HL-60/S4 treated with retinoic acid at 250 ng/mL for 4 days and 3 days (cell line): ENCODE data around the gene PCBP3.

Experiments
- in situ Hi-C: fragments of 300-500 bp; cut with MboI; formaldehyde crosslinking; loops from 2 replicates; pipeline ENCODE4 v1.7.0; 2022; ENCODE audit warnings: low sequenced_read_pairs

The PCBP3 gene

DNA sequence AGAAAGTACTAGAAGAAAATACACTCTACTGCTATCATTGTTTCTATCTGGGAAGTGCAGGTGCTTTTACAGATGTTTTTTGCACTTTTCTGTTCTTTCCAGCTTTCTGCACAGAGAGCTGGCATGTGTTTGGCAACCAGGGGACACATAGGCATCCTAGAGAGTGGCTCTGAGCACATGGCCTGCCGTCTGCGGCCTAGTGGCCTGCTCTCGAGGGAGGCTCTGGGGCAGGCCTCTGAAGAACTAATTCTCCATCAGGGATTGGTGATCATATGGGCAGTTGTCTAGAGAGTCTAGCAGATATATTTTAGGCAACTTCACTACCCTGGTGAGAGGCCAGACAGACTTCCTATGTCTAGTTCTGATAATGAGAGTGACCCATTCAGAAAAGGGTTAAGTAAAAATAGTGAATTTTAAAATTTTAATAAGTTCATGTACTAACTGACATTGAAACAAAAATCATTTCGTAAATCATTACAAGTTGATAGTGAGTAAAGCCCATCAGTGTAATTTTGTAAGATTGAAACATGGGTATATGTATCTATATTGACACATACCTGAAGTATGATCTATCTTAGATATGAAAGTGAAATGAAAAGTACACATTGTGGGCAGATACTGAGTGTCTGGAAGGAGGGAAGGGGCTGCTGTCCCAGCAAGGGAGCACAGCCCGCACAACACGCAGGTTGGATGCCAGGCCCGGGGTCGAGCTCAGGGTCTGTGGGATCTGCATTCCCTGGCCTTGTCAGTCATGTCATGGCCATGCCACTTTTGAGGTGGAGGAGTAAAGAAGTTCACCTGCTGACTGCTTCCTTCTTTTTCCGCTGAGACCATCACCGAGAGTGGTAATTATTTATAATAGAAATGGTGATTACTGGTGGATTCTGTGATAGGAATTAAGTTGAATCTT lies 79.8 kb downstream of the PCBP3 start:
- in situ Hi-C loops: no loop called here

DNA sequence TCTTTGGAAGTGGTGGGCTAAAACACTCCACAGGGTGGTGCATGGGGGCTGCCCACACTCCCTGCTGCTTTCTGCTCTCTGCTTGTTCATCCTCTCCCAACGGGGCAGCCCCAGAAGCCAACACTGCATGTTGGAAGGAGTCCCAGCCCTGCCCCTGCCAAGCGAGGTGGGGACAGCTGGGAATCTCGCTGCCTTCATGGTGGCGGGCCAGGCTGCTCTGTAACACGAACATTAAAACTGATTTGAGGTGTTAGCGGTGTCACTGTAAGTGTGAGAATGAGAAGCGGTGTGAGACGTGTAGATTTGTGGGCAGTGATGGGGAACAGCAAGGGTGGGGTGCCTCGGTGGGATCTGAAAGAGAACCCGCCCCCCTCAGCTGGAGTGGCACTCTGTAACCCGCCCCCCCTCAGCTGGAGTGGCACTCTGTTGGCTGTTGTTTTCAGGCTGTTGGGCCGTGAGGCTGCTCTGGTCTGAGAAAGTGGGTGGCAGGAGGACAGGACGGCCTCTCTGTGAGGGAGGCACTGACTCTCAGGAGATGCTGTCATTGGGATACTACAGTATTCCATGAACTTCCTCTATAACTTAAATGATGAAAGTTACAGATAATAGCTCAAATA lies 80.9 kb downstream of the PCBP3 start:
- in situ Hi-C loops: no loop called here

GRCh38 chr21:45724994-45725843 lies 81.7 kb downstream of the PCBP3 start:
- in situ Hi-C loops: no loop called here

GRCh38 chr21:45725844-45726200 lies 82.3 kb downstream of the PCBP3 start:
- in situ Hi-C loops: no loop called here

- in situ Hi-C loops: no loop called here
Measured at GRCh38 chr21:45726438-45726837, 82.9 kb downstream of the PCBP3 start.

DNA sequence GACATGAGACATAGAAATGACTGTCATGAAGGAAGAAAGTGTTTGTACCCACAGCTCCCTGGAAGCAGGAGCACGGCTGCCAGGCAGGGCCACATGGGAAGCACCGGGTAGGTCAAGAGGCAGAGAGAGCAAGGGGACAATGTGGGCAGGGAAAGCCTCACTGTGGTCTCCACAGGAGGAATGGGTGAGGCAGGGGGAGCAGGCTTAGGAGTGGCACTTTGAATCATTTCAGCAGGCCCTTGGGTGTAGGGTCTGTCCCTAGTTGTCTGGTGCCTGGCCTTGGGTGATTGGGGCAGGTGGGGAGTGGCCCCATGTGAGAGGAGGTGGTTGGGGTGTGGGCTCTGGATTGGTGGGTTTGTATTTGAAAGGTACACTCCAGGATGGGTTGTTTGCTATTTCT lies 83.9 kb downstream of the PCBP3 start:
- in situ Hi-C loops: no loop called here

GRCh38 chr21:45735259-45736000 lies 91.9 kb downstream of the PCBP3 start:
- in situ Hi-C loops: no loop called here

GRCh38 chr21:45736042-45736689 lies 92.6 kb downstream of the PCBP3 start:
- in situ Hi-C loops: no loop called here

DNA sequence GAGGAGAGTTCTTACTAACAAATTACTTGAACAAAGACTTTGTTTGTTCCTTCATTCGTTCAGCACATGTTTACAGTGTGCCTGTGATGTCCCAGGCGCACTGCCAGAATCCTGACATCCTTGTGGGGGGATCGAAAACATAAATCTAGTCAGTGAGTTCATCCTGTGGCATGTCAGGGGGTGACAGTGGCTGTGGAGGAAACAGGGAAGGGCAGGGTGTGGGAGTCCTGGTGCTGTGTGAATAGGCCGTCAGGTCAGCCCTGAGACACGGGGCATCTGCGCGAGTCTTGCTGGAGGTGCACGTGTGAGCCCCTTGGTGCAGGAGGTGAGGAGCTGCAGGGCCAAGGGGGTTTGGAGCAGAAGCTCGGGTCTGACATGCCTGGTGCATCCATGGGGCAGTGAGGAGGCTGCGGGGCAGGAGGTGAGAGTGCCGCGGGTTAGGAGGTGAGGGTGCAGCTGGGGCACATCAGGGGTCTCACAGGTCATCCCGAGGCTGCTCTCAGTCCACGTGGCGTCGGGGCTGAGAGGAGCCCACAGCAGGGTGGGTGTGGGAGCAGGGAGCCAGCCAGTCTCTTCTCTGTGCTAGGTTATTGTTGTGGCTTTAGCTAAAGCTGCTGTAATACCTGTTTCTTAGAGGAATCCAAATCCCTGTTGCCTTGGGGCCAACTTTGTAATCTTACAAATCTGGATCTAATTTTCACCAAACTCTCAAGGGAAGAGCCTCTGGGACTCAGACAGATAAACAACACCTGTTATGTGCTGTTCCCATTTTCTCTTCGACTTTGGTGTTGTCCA lies 93.4 kb downstream of the PCBP3 start:
- in situ Hi-C loops: no loop called here

DNA sequence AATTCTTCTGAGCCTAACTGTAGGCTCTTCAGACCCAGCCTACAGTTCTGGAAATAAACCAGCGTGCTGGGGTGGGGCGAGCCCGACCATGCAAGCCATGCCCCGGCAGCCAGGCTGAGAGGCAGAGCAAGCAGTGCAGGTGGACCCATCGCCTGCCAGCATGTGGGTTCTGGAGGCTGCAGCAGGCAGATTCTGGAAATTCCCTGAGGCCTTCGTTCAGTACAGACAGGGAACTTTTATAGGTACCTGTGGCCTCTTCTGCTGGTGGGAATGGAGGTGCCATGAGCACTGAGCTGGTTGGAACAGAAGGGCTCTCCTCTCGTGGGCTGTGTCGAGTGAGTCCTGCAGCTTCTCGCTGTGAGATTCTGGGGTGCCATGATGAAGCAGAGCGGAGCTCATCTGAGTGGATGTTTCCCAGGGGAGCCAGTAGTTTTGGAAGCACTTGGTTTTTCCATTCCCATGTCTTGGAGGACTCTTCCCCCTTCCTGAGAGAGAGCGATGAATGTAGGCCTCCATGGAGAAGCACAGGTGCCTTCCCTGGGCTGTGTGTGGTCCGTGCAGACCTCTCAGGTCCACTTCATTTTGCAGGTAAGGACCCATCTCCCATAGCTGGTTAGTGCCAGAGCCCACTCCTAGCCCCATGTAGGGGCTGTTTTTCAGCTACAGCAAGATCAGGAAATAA lies 94.1 kb downstream of the PCBP3 start:
- in situ Hi-C loops: no loop called here

GRCh38 chr21:45739218-45740087 lies 95.9 kb downstream of the PCBP3 start:
- in situ Hi-C loops: no loop called here

DNA sequence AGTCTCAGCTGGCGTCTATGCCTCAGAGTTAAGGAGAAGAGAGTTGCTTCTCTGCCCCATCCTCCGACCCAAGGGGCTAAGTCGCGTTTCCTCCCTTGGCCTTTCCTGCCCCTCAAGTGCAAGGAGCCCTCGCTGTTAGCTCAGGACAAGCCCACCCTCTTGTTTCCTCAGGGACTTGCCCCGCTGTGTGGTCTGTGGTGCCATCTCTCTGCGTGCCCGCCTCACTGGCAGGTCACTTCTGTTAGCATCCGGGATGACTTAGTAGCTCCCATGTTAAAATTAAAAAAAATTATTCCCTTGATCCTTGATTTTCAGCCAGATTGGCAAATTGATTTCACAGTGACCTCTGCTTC lies 96.5 kb downstream of the PCBP3 start:
- in situ Hi-C loops: no loop called here

GRCh38 chr21:45740491-45741357 lies 97.2 kb downstream of the PCBP3 start:
- in situ Hi-C loops: no loop called here

DNA sequence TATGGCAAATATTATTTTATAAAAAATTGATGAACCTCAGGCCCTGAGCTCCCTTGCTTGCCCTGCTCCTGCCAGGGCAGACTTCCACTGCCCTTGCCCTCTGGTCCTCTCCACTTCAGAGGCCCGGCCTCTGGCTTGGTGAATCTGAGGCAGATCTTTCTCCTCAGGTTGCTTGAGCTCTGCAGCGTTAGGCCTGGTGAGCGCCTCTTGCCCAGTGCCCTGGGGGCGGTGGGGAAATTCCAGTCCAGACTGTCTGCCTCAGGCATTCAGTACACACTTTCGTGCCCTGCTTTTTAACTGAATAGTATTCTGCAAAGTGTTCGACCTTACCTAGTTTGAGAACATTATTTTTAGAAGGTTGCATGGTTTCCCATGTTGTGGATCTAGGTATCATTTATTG lies 98.2 kb downstream of the PCBP3 start:
- in situ Hi-C loops: no loop called here

- in situ Hi-C loops: no loop called here
Measured at GRCh38 chr21:45742247-45742646, 98.7 kb downstream of the PCBP3 start.

- in situ Hi-C loops: no loop called here
Measured at GRCh38 chr21:45745256-45745655, 101.7 kb downstream of the PCBP3 start.

DNA sequence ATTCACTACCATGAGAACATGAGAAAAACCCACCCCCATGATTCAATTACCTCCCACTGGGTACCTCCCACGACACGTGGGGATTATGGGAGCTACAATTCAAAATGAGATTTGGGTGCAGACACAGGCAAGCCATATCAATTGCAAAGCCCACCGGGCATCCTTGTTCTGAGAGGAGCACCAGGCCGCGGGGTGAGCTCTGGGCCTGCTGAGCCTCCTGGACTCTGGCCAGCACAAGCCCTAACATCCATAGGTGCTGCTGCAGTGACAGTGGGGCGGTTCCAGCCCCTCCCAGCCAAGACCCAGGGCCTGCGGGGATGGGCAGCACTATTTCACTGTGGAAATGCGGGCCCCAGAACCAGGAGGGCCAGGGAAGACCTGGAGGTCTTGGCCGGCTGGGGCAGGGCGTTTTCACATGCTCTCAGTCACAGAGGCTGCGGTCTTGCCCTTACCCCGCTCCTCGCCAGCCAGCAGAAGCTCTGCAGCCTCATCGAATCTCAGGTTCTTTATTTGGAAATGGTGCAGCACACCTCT lies 103.8 kb downstream of the PCBP3 start:
- in situ Hi-C loops: no loop called here
